ENCODE data around the gene PDE11A. TPM values are rescaled to one million over a fixed set of nuclear protein-coding genes. Genes with fewer than 3 reads are reported as not detected.
A peak's percentile ranks its signal among the peaks of the same experiment; 100 is the strongest.

Gene PDE11A
- total RNA-seq, 1 experiment from 2014 or later: 0.13 TPM

GRCh38 chr2:177617849-177618248, 454.7 kb downstream of the PDE11A start:
- Histone ChIP-seq H3K9ac (ENCODE audit: extremely low read depth, insufficient read length, low read length) (no peak overlapping the region), H2AK5ac (ENCODE audit: insufficient read length, low read length) (no peak overlapping the region), H2BK12ac (ENCODE audit: insufficient read length, low read depth, low read length) (no peak overlapping the region), H2BK120ac (ENCODE audit: low read depth, low read length, poor library complexity, severe bottlenecking) (no peak overlapping the region), H3K27ac (ENCODE audit: insufficient read length, low read depth, low read length) (no peak overlapping the region), H2BK15ac (ENCODE audit: low read depth, low read length) (no peak overlapping the region), H3K79me1 (ENCODE audit: insufficient read depth, low read depth, low read length, poor library complexity, severe bottlenecking) (no peaks in the 10 kb centered on the region), H3K23me2 (ENCODE audit: insufficient read length, low read depth, low read length, poor library complexity, severe bottlenecking) (peaks cover 9% of the 10 kb centered on the region), H4K8ac (replicated peaks; ENCODE audit: insufficient read length, low read depth, low read length) (no peak overlapping the region), H3T11ph (ENCODE audit: low read length) (no peak overlapping the region), H3K4me2 (ENCODE audit: insufficient read depth, insufficient read length, low read length) (peak overlapping the region; percentile 91), H3K9me3 (ENCODE audit: control insufficient read depth, low read depth, low read length) (no peaks in the 10 kb centered on the region), H2BK5ac (ENCODE audit: insufficient read length, low read length) (no peak overlapping the region), H2AFZ (ENCODE audit: low read length) (no peak overlapping the region), H3K14ac (ENCODE audit: insufficient read depth, low read length) (peak overlapping the region; percentile 79; the same call in 1 of the 2 replicates), H4K5ac (ENCODE audit: insufficient read length, low read depth, low read length) (no peak overlapping the region), H3K23ac (ENCODE audit: insufficient read length, low read depth, low read length) (no peak overlapping the region), H4K20me1 (ENCODE audit: control insufficient read depth, insufficient read depth, insufficient read length) (no peaks in the 10 kb centered on the region), H3K4ac (ENCODE audit: low read depth, low read length) (no peak overlapping the region), H3K4me1 (ENCODE audit: insufficient read depth, low read length) (no peaks in the 10 kb centered on the region), H3K56ac (ENCODE audit: insufficient read length, low read depth, low read length) (no peak overlapping the region), H3K79me2 (ENCODE audit: insufficient read depth, low read length) (no peaks in the 10 kb centered on the region), H4K91ac (ENCODE audit: insufficient read length, low read depth, low read length) (no peak overlapping the region), H3K27me3 (ENCODE audit: insufficient read depth, low read length) (no peaks in the 10 kb centered on the region), H2BK20ac (ENCODE audit: low read depth, low read length, poor library complexity, severe bottlenecking) (no peak overlapping the region), H3K18ac (ENCODE audit: insufficient read length, low read depth, low read length) (peak overlapping the region; percentile 70)
- H3K27ac Mint-ChIP-seq: peak overlapping the region in 1 of 3 experiments; percentile 100; a peak in 2 of 7 replicates
- H3K27me3 Mint-ChIP-seq (ENCODE audit: low read depth): peaks cover 9% of the 10 kb centered on the region; the same call in 1 of the 2 replicates
- no peaks in the 10 kb centered on the region for H3K9me3 Mint-ChIP-seq
- TF ChIP-seq CTCF (conservative IDR thresholded peaks at IDR 0.05): no peak
- no CpG with 5 or more reads among the region's 9 CpGs for WGBS (ENCODE audit: extremely low coverage, insufficient read length, low lambda C conversion rate)
- DNase-seq: no peak
- H3K4me3 Mint-ChIP-seq: peak overlapping the region; percentile 93 to 96
- H3K4me1 Mint-ChIP-seq: peaks cover 3 to 14% of the 10 kb centered on the region in 2 experiments
- H3K36me3 Mint-ChIP-seq (ENCODE audit: insufficient read depth in 1 of 3, low read depth in 3 of 3): no peaks in the 10 kb centered on the region
